OCI-M2 (cell line): Measurements from ENCODE around the gene TTC3.

Experiments
- DNase-seq: peaks from one replicate; lab custom pipeline; 2025; ENCODE audit not compliant: unreplicated experiment; lab: John Stamatoyannopoulos, UW

Gene TTC3

GRCh38 chr21:37146320-37147235 lies 73.5 kb downstream of the TTC3 start:
- no peak for DNase-seq

- no peak for DNase-seq
These were observed 76.4 kb downstream of the TTC3 start for GRCh38 chr21:37149411-37149810.

GRCh38 chr21:37153196-37153934 lies 80.3 kb downstream of the TTC3 start:
- DNase-seq: no peak

GRCh38 chr21:37153935-37154350 lies 80.9 kb downstream of the TTC3 start:
- no peak for DNase-seq

- DNase-seq: no peak
These were observed 82.1 kb downstream of the TTC3 start for GRCh38 chr21:37155186-37155585.

GRCh38 chr21:37157938-37158337 lies 84.9 kb downstream of the TTC3 start:
- DNase-seq: no peak

- no peak for DNase-seq
These were observed 86.2 kb downstream of the TTC3 start for GRCh38 chr21:37159053-37159776.

- no peak for DNase-seq
These were observed 86.9 kb downstream of the TTC3 start for GRCh38 chr21:37159949-37160348.

- no peak for DNase-seq
These were observed 91.7 kb downstream of the TTC3 start for GRCh38 chr21:37164742-37165141.

- no peak for DNase-seq
These were observed 92.5 kb downstream of the TTC3 start for GRCh38 chr21:37165586-37165985.

GRCh38 chr21:37166733-37167132 lies 93.7 kb downstream of the TTC3 start:
- DNase-seq: no peak

GRCh38 chr21:37168666-37169065 lies 95.6 kb downstream of the TTC3 start:
- no peak for DNase-seq

- DNase-seq: no peak
These were observed 99.6 kb downstream of the TTC3 start for GRCh38 chr21:37172646-37173045.

GRCh38 chr21:37176716-37177115 lies 103.7 kb downstream of the TTC3 start:
- no peak for DNase-seq

GRCh38 chr21:37181059-37181458 lies 108.0 kb downstream of the TTC3 start:
- no peak for DNase-seq

- DNase-seq: no peak
These were observed 109.2 kb downstream of the TTC3 start for GRCh38 chr21:37182222-37182621.

- no peak for DNase-seq
These were observed 110.7 kb downstream of the TTC3 start for GRCh38 chr21:37183749-37184148.

GRCh38 chr21:37184784-37185593 lies 111.9 kb downstream of the TTC3 start:
- DNase-seq: no peak

GRCh38 chr21:37186983-37187382 lies 113.9 kb downstream of the TTC3 start:
- no peak for DNase-seq

- no peak for DNase-seq
These were observed 115.8 kb downstream of the TTC3 start for GRCh38 chr21:37188825-37189224.

GRCh38 chr21:37192019-37192418 lies 119.0 kb downstream of the TTC3 start:
- DNase-seq: no peak
